ENCODE data around the gene TBC1D22B. TPM values are rescaled to one million over a fixed set of nuclear protein-coding genes. Genes with fewer than 3 reads are reported as not detected.
A peak's percentile ranks its signal among the peaks of the same experiment; 100 is the strongest.

The TBC1D22B gene
- total and polyA plus RNA-seq, 9 of the 15 experiments (the other 6 are each of a cell fraction or from before 2014, with no cell fraction given): 4.8 to 24.2 (median 13.5) TPM

- no peak for TF ChIP-seq ATF1 (CRISPR knock-in tag; IDR thresholded peaks at IDR 0.05)
- TF ChIP-seq ATF1 (tag; IDR thresholded peaks at IDR 0.05): no peak
- no peak for TF ChIP-seq MEF2D (tag; conservative IDR thresholded peaks at IDR 0.05; ENCODE audit: low read depth)
- TF ChIP-seq PREB (CRISPR knock-in tag; IDR thresholded peaks at IDR 0.05): no peak
These were observed 45.6 kb downstream of the TBC1D22B start (continued) for GRCh38 chr6:37303091-37303660.

DNA sequence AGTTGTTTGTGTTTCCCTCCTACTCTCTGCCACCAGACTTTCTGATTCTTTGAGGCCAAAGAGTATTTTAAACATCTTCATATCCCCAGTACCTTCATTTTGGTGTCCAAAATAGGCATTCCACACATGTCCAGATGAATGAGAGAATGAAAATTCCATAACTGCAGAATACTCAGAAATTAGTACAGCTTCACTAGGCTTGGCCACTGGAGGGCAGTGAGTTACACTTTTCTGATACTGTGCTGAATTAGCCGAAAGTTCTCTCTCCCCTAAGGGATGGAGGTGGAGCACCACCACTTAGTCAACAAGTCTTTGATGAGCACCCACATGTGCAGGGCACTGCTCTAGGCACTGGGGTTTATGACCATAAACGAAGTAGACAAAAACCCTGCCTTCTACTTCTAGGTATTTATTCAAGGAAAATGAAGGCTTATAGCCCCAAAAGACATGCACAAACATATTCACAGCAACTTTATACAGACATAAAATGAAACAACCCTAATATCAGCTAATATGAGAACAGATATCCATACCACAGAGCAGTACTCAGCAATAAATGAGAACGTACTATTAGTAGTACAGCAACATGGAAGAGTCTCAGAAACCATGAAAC lies 46.4 kb downstream of the TBC1D22B start:
- in situ Hi-C loops (cut with MboI) (no loop called here), intact Hi-C loops (cut with micrococcal nuclease) (loop anchor here (5.0 to 10.0 kb wide), 2 partner anchors 62 to 539 kb away; no protein-coding TSS in a partner anchor)
- peak; percentile 83 for ATAC-seq
- Histone ChIP-seq H3K27me3 (ENCODE audit: control insufficient read depth in 2 of 2, insufficient read depth in 2 of 2, low read length in 2 of 2) (no peaks in the 10 kb centered on the region), H4K20me1 (replicated peaks; ENCODE audit: control insufficient read depth, insufficient read depth, low read length) (peaks cover 6% of the 10 kb centered on the region), H3K9me1 (ENCODE audit: control insufficient read depth, insufficient read depth, low read length) (no peaks in the 10 kb centered on the region), H3K9ac (ENCODE audit: insufficient read depth in 1 of 2, low read depth in 2 of 2, low read length in 2 of 2) (no peak overlapping the region), H3K4me3 (no peak overlapping the region), H3K27ac (ENCODE audit: extremely low read depth, low read depth, low read length) (no peak overlapping the region), H3K9me3 (replicated peaks; ENCODE audit: control insufficient read depth, insufficient read depth, low read depth, low read length) (no peaks in the 10 kb centered on the region), H3K4me2 (ENCODE audit: insufficient read depth, low read length) (no peak overlapping the region), H3K79me2 (ENCODE audit: control insufficient read depth, insufficient read depth, low read length) (no peaks in the 10 kb centered on the region), H3K36me3 (ENCODE audit: control insufficient read depth, insufficient read depth, low read length) (peaks cover 68% of the 10 kb centered on the region), H2AFZ (ENCODE audit: low read depth, low read length) (no peak overlapping the region), H3K4me1 (replicated peaks in 1 of 2; ENCODE audit: control insufficient read depth in 2 of 2, insufficient read depth in 2 of 2, low read length in 2 of 2) (peaks cover 20 to 30% of the 10 kb centered on the region in 2 experiments)
- ChIA-PET CTCF (ENCODE audit: low intra/inter-chr PET ratio) (interaction anchor here (0.6 to 1.4 kb wide), 4 partner anchors 93 to 287 kb away, joined by 3 to 7 read pairs (median 5); no protein-coding TSS in a partner anchor), POLR2A (interaction anchor here (0.6 to 1.3 kb wide), 6 partner anchors 16 to 274 kb away, joined by 3 to 4 read pairs (median 3); no protein-coding TSS in a partner anchor)
- no TSS peak for BruUV-seq (replicated peaks)
- DNase-seq (ENCODE audit: extremely low read depth in 1 of 4, low spot score in 3 of 4): peak; percentile 52 to 74 (median 57)
- WGBS (ENCODE audit: insufficient coverage, low coverage, missing lambda C conversion rate): 44% methylated on average over 3 of the region's 3 CpGs
- peak; percentile 88 for FAIRE-seq
- 0 out of 4 replicates have a peak, but pooled peaks of 1 of the 2 experiments have one; percentile 48 for TF ChIP-seq MAZ (CRISPR knock-in tag; conservative IDR thresholded peaks at IDR 0.05 in 1 of 2, IDR thresholded peaks at IDR 0.05 in 1 of 2)
- no peak for TF ChIP-seq PHB (CRISPR knock-in tag; IDR thresholded peaks at IDR 0.05)
- TF ChIP-seq NR1H2 (CRISPR knock-in tag; IDR thresholded peaks at IDR 0.05): no peak
- peak; percentile 19; the same call in 1 of the 2 replicates for TF ChIP-seq SMAD4 (CRISPR knock-in tag; conservative IDR thresholded peaks at IDR 0.05)
- TF ChIP-seq DNMT1 (IDR thresholded peaks at IDR 0.05): no peak
- 0 out of 2 replicates have a peak, but pooled peaks have one; percentile 8 for TF ChIP-seq RB1 (IDR thresholded peaks at IDR 0.05; ENCODE audit: low read depth)
- TF ChIP-seq FOXK2 (conservative IDR thresholded peaks at IDR 0.05 in 1 of 2, IDR thresholded peaks at IDR 0.05 in 1 of 2; ENCODE audit: low read depth in 2 of 2): 0 out of 4 replicates have a peak, but pooled peaks of 1 of the 2 experiments have one; percentile 11
- peak; percentile 35 to 73 for TF ChIP-seq RAD21 (CRISPR knock-in tag; conservative IDR thresholded peaks at IDR 0.05 in 1 of 2, IDR thresholded peaks at IDR 0.05 in 1 of 2)
- no peak for TF ChIP-seq COPS2 (conservative IDR thresholded peaks at IDR 0.05)
